WI38 (cell line): Measurements from ENCODE around the gene MAP7D2.

Experiments
- H3K4me3 ChIP-seq: 2 replicates; pipeline ENCODE4 v1.5.1; 2011; ENCODE audit warnings: low read depth, mild to moderate bottlenecking, control low read depth, low read length
- CTCF ChIP-seq: IDR thresholded peaks from 2 replicates; pipeline ENCODE4 v1.5.1; 2012; ENCODE audit warnings: low read depth, mild to moderate bottlenecking, control low read depth, low read length

MAP7D2 gene

DNA sequence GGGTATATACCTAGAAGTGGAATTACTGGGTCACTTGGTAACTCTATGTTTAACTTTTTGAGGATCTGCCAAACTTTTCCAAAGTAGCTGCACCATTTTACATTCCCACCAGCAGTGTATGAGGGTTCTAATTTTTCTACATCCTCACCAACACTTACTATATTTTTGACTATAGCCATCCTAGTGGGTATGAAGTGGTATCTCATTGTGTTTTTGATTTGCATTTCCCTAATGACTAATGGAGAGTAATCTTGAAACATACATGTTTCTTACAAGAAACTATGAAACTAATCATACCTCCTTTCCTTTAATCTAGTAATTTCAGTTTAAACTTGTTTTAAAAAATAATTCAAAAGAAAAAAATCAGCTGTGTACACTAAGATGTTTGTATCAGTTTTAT, 143.7 kb downstream of the MAP7D2 start:
- H3K4me3 ChIP-seq: no peak overlapping the region
- no peak for TF ChIP-seq CTCF

GRCh38 chrX:19968276-19968675, 148.4 kb downstream of the MAP7D2 start:
- TF ChIP-seq CTCF: no peak
- no peak overlapping the region for H3K4me3 ChIP-seq

GRCh38 chrX:19966056-19966455, 150.7 kb downstream of the MAP7D2 start:
- TF ChIP-seq CTCF: no peak
- no peak overlapping the region for H3K4me3 ChIP-seq

- H3K4me3 ChIP-seq: no peak overlapping the region
- TF ChIP-seq CTCF: no peak
These were observed 152.5 kb downstream of the MAP7D2 start for GRCh38 chrX:19964017-19964710.

GRCh38 chrX:19960913-19961312, 155.8 kb downstream of the MAP7D2 start:
- TF ChIP-seq CTCF: no peak

DNA sequence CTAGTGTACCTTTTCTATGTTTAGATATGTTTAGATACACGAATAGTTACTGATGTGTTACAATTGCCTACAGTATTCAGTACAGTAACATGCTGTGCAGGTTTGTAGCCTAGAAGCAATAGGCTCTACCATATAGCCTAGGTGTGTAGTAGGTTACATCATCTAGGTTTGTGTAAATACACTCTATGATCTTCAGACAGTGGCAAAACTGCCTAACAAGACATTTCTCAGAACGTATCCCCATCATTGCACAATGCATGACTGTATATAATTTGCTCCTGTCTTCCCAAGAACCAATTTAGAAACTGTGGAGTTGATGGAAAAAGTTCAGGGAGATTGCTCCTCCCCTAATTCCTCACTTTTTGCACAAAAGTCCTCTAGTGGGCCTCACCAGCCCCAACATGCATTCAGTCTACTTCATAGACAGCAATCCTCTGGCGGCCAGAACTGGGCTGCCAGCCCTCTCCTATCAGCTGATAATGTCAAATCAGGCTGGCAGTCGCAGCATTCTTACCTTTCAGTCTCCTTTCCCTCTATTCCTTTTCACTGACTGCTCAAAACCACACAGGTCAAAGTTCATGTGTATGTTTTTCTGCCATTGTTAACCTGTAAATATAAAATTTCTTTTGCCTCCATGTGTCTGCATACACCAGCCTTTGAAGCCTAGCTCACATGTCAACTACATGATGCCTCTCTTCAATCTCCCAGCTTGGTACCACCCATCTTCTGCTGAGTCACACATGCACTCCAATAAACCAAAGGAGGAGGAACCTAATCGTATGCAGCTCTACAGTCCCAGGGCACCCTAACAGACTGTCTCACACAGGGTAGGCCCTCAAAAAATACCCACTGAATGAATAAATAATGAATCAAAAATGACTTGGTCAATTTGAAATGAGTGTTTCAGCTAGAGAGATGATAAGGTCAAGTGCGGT, 157.9 kb downstream of the MAP7D2 start:
- no peak overlapping the region for H3K4me3 ChIP-seq
- TF ChIP-seq CTCF: no peak

More at GRCh38 chrX:19960913-19961312, 155.8 kb downstream of the MAP7D2 start:
- no peak overlapping the region for H3K4me3 ChIP-seq

- TF ChIP-seq CTCF: no peak
- no peak overlapping the region for H3K4me3 ChIP-seq
These were observed 159.8 kb downstream of the MAP7D2 start for GRCh38 chrX:19956923-19957322.
